ENCODE measurements around the gene PSMD12.
A peak's percentile ranks its signal among the peaks of the same experiment; 100 is the strongest.
"Not testable (repeated sequence)": the region's sequence is repeated elsewhere in the genome, so short reads cannot be mapped to it uniquely, and the experiment has no call there.

The PSMD12 gene
- 53.9 to 71.1 reads per million in 2 donors for total RNA-seq

GRCh38 chr17:67366193-67367157 is at the start of gene PSMD12:
TSS of gene PSMD12 (minus strand) at chr17:67366577. CDS start at chr17:67366519, 58 bp downstream.
- peak; percentile 87 to 94 (median 88) for DNase-seq

- no peak for DNase-seq
These were observed 48.9 kb upstream of the PSMD12 start for GRCh38 chr17:67415291-67415690.

DNA sequence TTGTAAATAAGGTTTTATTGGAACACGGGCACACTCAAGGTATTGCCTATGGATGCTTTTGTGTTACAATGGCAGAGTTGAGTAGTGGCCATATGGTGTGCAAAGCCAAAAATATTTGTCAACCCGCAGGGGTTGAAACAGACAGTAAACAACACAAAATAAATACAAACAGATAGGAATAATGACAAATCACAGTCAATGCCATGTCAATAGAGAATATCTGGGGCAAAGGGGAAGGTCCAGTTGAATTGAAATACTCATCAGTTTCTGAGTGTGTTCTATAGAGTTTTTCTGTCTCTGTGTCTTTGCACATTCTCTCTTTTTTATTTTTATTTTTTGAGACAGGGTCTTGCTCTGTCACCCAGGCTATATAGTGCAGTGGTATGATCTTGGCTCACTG is 48.2 kb upstream of the PSMD12 start:
- DNase-seq = no peak

DNA sequence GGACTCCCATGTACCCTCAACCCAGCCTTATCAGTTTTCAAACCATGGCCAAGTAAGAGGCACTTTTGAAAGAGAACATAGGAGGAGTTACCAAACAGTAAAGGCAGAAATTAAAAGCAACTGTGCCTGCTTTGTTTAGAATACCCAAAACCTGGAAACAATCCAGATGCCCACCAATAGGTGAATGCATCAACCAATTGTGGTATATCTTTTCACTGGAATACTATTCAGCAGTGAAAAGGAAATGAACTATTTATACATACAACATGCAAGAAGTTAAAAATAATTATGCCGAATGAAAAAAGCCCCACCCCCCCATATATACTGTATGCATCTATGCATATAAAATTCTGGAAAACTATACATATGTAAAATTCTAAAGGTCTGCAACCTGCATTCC is 47.8 kb upstream of the PSMD12 start:
- no peak for DNase-seq

DNA sequence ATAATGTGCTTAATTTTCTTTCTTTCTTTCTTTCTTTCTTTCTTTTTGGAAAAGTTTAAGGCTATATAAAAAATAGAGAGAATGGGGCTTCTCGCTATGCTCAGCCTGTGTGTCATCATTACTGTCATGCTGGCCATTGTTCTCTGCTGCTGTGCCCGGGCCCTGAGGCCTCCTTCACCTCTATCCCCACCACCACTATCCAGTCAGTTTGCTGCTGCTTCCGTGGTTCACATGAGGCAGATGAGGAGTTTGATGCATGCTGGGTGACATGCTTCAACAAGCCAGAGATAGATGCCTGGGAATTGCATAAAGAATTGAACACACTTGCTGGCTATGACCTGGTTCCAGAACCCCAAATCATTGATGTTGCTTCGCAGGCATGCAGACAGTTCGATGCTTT is 47.0 kb upstream of the PSMD12 start:
- DNase-seq = no peak

- DNase-seq = no peak
These were observed 46.6 kb upstream of the PSMD12 start for GRCh38 chr17:67412941-67413340.

DNA sequence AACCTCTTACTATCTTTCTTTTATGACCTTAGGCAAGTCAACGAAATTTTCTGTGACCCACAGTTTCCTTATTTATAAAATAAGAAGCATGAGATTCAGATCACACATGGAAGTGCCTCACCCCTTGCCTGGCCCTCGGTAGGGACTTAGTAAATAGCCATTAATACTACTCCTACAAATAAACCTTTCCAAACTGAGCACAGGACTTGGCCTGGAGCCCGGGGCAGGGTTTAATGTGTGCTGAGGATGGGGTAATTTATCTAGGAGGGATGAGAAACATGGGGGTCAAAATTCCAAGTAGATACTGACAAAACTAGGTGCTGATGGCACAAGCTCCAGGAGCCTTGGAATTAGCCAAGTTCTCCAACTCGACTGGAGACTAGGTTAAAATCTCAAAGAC is 45.7 kb upstream of the PSMD12 start:
- no peak for DNase-seq

GRCh38 chr17:67411397-67411796 is 45.0 kb upstream of the PSMD12 start:
- DNase-seq = no peak

- not testable (repeated sequence) for DNase-seq
These were observed 42.1 kb upstream of the PSMD12 start for GRCh38 chr17:67408455-67408830.

GRCh38 chr17:67403483-67403882 is 37.1 kb upstream of the PSMD12 start:
- no peak for DNase-seq

DNA sequence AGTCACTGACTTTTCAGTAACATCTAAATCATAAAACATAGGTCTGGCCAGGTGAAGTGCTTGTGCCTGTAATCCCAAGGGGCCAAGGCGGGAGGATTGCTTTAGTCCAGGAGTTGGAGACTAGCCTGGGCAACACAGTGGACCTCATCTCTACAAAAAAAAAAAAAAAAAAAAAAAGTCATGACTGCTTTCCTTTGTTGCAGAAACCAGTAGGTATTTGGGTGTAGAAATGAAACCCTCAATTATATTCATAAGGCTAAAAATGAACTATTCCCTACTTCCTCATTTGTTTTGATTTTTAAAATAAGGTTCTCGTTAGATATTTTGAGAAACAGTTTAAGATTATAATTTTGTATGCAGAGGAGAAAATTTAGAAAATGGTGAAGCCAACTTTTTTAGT is 36.7 kb upstream of the PSMD12 start:
- no peak for DNase-seq

DNA sequence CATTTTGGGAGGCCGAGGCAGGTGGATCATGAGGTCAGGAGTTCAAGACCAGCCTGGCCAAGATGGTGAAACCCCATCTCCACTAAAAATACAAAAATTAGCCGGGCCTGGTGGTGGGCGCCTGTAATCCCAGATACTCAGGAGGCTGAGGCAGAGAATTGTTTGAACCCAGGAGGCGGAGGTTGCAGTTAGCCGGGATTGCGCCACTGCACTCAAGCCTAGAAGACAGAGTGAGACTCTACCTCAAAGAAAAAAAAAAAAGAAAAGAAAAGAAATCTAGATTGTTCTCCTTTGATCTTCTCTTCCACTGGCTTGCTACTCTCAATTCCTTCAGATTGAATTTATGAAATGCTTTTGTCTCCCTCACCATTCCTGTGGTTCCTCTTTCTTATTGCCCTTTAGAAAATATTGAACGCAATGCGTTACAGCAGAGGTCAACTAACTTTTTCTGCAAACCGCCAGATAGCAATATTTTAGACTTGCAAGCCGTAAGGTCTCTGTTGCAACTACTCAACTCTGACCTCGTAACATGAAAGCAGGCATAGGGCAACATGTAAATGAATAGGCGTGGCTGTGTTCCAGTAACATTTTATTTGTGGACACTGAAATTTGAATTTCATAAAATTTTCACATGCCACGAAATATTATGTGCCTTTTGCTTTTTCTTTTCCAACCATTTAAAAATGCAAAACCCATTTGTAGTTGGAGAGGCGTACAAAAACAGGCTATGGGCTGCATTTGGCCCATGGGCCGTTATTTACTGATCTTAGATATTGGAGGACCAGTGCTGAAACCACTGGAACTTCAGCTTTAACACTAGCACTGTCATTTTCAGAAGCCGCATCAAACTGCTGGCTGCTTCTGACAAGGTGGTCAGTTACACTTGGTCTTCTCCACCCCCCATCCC is 35.5 kb upstream of the PSMD12 start:
- no peak for DNase-seq

- no peak for DNase-seq
These were observed 34.7 kb upstream of the PSMD12 start for GRCh38 chr17:67401106-67401505.

DNA sequence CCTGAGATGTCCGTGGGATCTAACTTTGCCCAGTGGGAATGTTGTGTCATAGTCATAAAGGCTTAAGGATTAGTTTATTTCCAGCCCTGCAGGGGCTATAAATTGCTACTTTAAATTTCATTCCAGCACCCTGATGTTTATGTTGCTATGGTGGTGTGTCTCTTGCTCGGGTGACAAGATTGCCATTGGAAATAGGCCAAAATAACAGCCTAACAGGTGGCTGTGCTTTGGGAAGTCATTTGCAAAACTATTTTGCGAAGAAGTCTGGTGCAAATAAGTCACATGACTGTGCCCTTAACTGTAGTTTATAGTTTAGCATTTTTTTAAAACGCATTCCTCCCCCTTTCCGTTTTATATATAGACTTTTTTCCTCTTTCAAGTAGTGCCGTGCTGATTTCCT is 33.8 kb upstream of the PSMD12 start:
- DNase-seq = no peak

GRCh38 chr17:67399676-67400075 is 33.3 kb upstream of the PSMD12 start:
- no peak for DNase-seq

GRCh38 chr17:67393809-67394397 is 27.5 kb upstream of the PSMD12 start:
- no peak for DNase-seq

DNA sequence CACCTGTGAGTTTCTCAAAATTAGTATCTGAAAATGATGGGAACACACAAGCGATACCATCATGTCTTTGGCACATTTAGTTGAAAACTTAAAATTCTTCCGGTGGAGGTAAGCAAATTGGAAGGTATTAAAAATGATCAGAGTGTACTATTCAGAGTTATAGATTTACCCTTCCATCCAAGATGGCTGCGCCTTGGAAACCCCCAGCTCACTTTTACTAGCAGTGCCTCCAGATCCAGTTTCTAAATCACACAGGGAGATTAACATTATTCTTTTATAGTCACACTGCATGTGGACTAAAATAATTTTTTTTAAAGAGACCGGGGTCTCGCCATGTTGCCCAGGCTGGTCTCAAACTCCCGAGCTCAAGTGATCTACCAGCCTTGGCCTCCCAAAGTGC is 25.7 kb upstream of the PSMD12 start:
- no peak for DNase-seq

DNA sequence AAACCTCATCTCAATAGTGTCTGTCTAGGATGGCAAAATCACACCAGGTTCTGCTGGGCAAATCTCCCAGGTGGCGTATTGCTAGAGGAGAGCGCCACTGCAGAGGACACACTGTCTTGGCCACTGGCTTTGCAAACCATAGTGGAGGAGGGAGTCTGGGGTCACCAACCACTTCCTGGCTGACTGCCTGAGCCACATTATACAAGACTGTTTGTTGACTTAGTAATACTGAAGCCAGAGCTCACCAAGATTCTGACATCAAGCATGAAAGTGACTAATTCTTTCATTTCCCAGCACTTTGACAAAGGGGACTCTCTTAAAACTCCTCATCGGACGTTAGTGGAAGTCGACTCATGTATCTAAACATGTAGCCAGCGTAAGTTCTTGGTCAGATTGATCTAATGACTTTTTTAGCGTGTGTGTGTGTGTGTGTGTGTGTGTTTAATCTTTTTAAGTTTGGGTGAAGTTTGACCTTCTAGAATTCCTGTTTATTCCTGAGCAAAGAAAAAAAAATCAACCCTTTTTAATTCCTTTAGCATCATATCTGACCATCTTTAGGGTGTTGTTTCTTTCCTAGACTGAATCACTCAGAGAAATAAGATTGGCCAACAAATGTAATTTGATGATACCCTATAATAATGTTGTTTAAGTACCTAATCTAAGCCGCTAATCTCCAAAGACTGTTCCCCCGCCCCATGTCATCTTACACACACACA is 24.4 kb upstream of the PSMD12 start:
- peak in 3 of 5 experiments; percentile 34 to 85 (median 61) for DNase-seq

DNA sequence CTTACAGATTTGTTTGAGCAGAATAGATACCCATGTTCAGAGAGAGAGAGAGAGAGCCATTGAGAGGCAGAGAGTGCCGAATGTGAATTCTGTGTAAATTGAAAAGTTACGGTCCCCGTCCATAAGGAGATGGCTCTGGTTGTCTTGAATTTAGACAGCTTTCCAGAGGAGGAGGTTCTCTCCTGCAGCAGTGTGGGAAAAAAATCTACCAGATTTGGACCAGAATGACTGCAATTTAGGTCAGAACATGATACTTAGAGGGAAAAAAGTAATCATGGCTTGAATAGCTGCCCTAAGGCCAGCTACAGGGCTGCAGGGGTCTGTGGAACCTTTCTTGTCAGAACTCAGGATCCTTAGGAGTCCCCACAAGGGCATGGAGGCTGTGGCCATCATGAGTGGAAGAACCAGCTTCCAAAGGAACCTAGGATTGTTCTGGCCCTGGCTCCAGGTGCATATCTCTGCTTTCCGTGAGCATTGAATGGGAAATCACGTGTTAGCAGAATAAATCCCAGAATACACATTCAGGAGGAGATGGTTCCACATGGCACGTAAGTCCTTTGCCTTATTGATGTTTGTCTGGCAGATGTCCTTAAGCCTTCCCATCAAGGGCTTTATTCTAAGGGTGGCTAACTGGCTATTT is 23.7 kb upstream of the PSMD12 start:
- DNase-seq = no peak

GRCh38 chr17:67388986-67389385 is 22.6 kb upstream of the PSMD12 start:
- no peak for DNase-seq

- not testable (repeated sequence) for DNase-seq
These were observed 22.2 kb upstream of the PSMD12 start for GRCh38 chr17:67388536-67388935.
